K562 (cell line): ENCODE results near the gene UPF1. TPM values are rescaled to one million over a fixed set of nuclear protein-coding genes. Genes with fewer than 3 reads are reported as not detected.

ENCODE experiments used
- ATAC-seq: fragments of 200-7000 bp; cut with Tn5 transposase; 3 replicates; pipeline ENCODE4 v1.9.1; 2020; ENCODE audit warnings: moderate library complexity
- BruUV-seq: library from RNA; stranded (reverse); fragments of 400-500 nt; replicated peaks from 2 replicates; lab custom pipeline; 2021; lab: Mats Ljungman, UMichigan
- CTCF ChIA-PET: fragments of 300-600 bp; formaldehyde crosslinking; extraction: SDS; loops from one replicate; lab custom pipeline; 2021; ENCODE audit warnings: low intra/inter-chr PET ratio; lab: Yijun Ruan, JAX
- POLR2A ChIA-PET: fragments of 300-600, 350-650 bp; sonication (Branson Sonifier 250); formaldehyde crosslinking; extraction: SDS; loops from one replicate; lab custom pipeline; 2021; ENCODE audit warnings: antibody characterized with exemption, inconsistent platforms; lab: Yijun Ruan, JAX
- DNase-seq, 4 experiments: peaks; one replicate each; pipeline versions ENCODE4 v3.0.0 to v3.0.0-alpha.2; 2011 to 2018; ENCODE audit warnings: low spot score in 3 of 4, mixed read lengths in 3 of 4; ENCODE audit errors: extremely low read depth in 1 of 4
- FAIRE-seq: peaks from 2 replicates; lab custom pipeline; 2011; peaks lifted over from hg19 to GRCh38; lab: Jason Lieb, UNC
- H2AFZ ChIP-seq: 2 replicates; pipeline ENCODE4 v1.6.0; 2011; ENCODE audit warnings: low read depth, low read length, control low read depth, inconsistent platforms
- H3K27ac ChIP-seq: fragments of 200-600 bp; 3 replicates; pipeline ENCODE4 v1.8.0; 2011; ENCODE audit warnings: low read depth, mild to moderate bottlenecking, control low read depth, inconsistent platforms, low read length, moderate library complexity, mixed read lengths; ENCODE audit errors: extremely low read depth
- H3K27me3 ChIP-seq, 2 experiments: fragments of 300-600 bp in 1 of 2; 2 replicates in 1 of 2; 3 replicates in 1 of 2; pipeline versions ENCODE4 v1.6.0 to v1.8.0; 2011; ENCODE audit warnings: inconsistent platforms in 2 of 2, low read length in 2 of 2, mild to moderate bottlenecking in 1 of 2, mixed read lengths in 1 of 2, moderate library complexity in 1 of 2; ENCODE audit not compliant: control insufficient read depth in 2 of 2, insufficient read depth in 2 of 2
- H3K36me3 ChIP-seq: fragments of 300-600 bp; 3 replicates; pipeline ENCODE4 v1.8.0; 2011; ENCODE audit warnings: mild to moderate bottlenecking, low read length, inconsistent platforms; ENCODE audit not compliant: control insufficient read depth, insufficient read depth
- H3K4me1 ChIP-seq, 2 experiments: fragments of 200-600 bp in 1 of 2; replicated peaks in 1 of 2; 2 replicates in 1 of 2; 3 replicates in 1 of 2; pipeline versions ENCODE4 v1.5.1 to v1.8.0; 2011; ENCODE audit warnings: inconsistent platforms in 2 of 2, low read length in 2 of 2, mild to moderate bottlenecking in 1 of 2, mixed read lengths in 1 of 2, moderate library complexity in 1 of 2; ENCODE audit not compliant: control insufficient read depth in 2 of 2, insufficient read depth in 2 of 2
- H3K4me2 ChIP-seq: 2 replicates; pipeline ENCODE4 v1.6.1; 2011; ENCODE audit warnings: low read length, control low read depth, inconsistent platforms, mixed read lengths; ENCODE audit not compliant: insufficient read depth
- H3K4me3 ChIP-seq: fragments of 200-600 bp; sonication (generic), shearing (Covaris generic); 2 replicates; pipeline ENCODE4 v1.5.1; 2016; ENCODE audit warnings: control low read depth, inconsistent platforms
- H3K79me2 ChIP-seq: fragments of 200-600 bp; 3 replicates; pipeline ENCODE4 v1.8.0; 2011; ENCODE audit warnings: low read length, inconsistent platforms; ENCODE audit not compliant: control insufficient read depth, insufficient read depth
- H3K9ac ChIP-seq, 2 experiments: 2 replicates each; pipeline versions ENCODE4 v1.6.0 to v1.6.1; 2011; ENCODE audit warnings: low read depth in 2 of 2, low read length in 2 of 2, control low read depth in 1 of 2, inconsistent platforms in 1 of 2, mild to moderate bottlenecking in 1 of 2, mixed read lengths in 1 of 2; ENCODE audit not compliant: insufficient read depth in 1 of 2
- H3K9me1 ChIP-seq: one replicate; pipeline ENCODE4 v1.6.0; 2011; ENCODE audit warnings: inconsistent platforms, mild to moderate bottlenecking, low read length, moderate library complexity; ENCODE audit not compliant: control insufficient read depth, insufficient read depth
- H3K9me3 ChIP-seq: replicated peaks from 2 replicates; pipeline ENCODE4 v1.5.1; 2011; ENCODE audit warnings: low read depth, low read length, inconsistent platforms; ENCODE audit not compliant: control insufficient read depth, insufficient read depth
- H4K20me1 ChIP-seq: replicated peaks from 2 replicates; pipeline ENCODE4 v1.6.1; 2011; ENCODE audit warnings: low read length, inconsistent platforms, mixed read lengths; ENCODE audit not compliant: control insufficient read depth, insufficient read depth
- CGGBP1 ChIP-seq: fragments of 250-450 bp; sonication (Bioruptor Pico); IDR thresholded peaks from 2 replicates; pipeline ENCODE4 v1.9.0; 2021; ENCODE audit warnings: mild to moderate bottlenecking
- MAZ ChIP-seq, 2 experiments: fragments of 450-650 bp in 1 of 2; sonication (generic) in 1 of 2; formaldehyde crosslinking; IDR thresholded peaks in 1 of 2; conservative IDR thresholded peaks in 1 of 2; 2 replicates each; pipeline versions ENCODE4 v1.4.0 to v1.5.0; 2020; ENCODE audit warnings: mild to moderate bottlenecking in 1 of 2, missing genetic modification reagents in 1 of 2
- MITF ChIP-seq: IDR thresholded peaks from 2 replicates; pipeline ENCODE4 v1.6.1; 2014; ENCODE audit warnings: antibody characterized with exemption
- NFIX ChIP-seq: fragments of 250-450 bp; sonication (Bioruptor Pico); IDR thresholded peaks from 2 replicates; pipeline ENCODE4 v1.4.0; 2020; ENCODE audit warnings: low read depth, mild to moderate bottlenecking, moderate library complexity
- ZZZ3 ChIP-seq: fragments of 450-650 bp; IDR thresholded peaks from 2 replicates; pipeline ENCODE4 v1.6.1; 2016; ENCODE audit warnings: antibody characterized with exemption, mild to moderate bottlenecking, moderate library complexity
- WGBS: fragments of 100-300 bp; shearing (Covaris generic); methylation state at CpG from one replicate; pipeline ENCODE4 v1.1.6; 2016; ENCODE audit warnings: low coverage, mixed read lengths; ENCODE audit not compliant: insufficient coverage; ENCODE audit errors: missing lambda C conversion rate; 5-methylcytosine and 5-hydroxymethylcytosine counted together
- in situ Hi-C: fragments of 300-500 bp; cut with MboI; formaldehyde crosslinking; loops from 4 replicates; pipeline ENCODE4 v1.15.0; 2018; ENCODE audit warnings: inconsistent platforms, mixed read lengths
- intact Hi-C: fragments of 100-400 bp; cut with micrococcal nuclease; formaldehyde crosslinking; loops from 2 replicates; pipeline ENCODE4 v1.14.2; 2022
- polyA plus RNA-seq, 8 experiments: library from polyadenylated mRNA; depleted of rRNA in 4 of 8; stranded (reverse) in 5 of 8; unstranded in 3 of 8; fragments of >200 nt; fragmentation: Nextera tagmentation in 2 of 8; fragmentation: Illumina TruSeq in 1 of 8; extraction: Ambion mirVana in 2 of 8; extraction: Trizol in 1 of 8; gene quantifications; 2 replicates each; pipeline versions ENCODE4 v1.2.1 to v1.2.3, GENCODE V29; 2011 to 2014; ENCODE audit warnings: inconsistent platforms in 1 of 8, missing spikeins in 1 of 8
- total RNA-seq, 7 experiments: library from RNA; depleted of rRNA in 6 of 7; stranded (reverse); fragments of >200 nt in 6 of 7; fragmentation: Illumina TruSeq in 2 of 7; extraction: Trizol in 2 of 7; gene quantifications; 2 replicates each; pipeline versions ENCODE4 v1.2.1 to v1.2.3, GENCODE V29; 2011 to 2021; ENCODE audit warnings: low replicate concordance in 1 of 7

The UPF1 gene
- total and polyA plus RNA-seq, 9 of the 15 experiments (the other 6 are each of a cell fraction or from before 2014, with no cell fraction given): 0.34 to 103 (median 27.9) TPM

GRCh38 chr19:18804643-18805042 is 27.1 kb upstream of the UPF1 start:
- 23% methylated on average over 8 of the region's 8 CpGs for WGBS
- POLR2A ChIA-PET: no interaction called here
- peaks cover 3% of the 10 kb centered on the region; the same call in 1 of the 2 replicates for H3K9me3 ChIP-seq
- H3K27me3 ChIP-seq: peaks cover 20 to 50% of the 10 kb centered on the region in 2 experiments
- H3K4me3 ChIP-seq: no peak overlapping the region
- no peak overlapping the region for H3K27ac ChIP-seq
- CTCF ChIA-PET: no interaction called here
- peaks cover 4% of the 10 kb centered on the region for H3K9me1 ChIP-seq
- TF ChIP-seq MITF (no peak), ZZZ3 (no peak), MAZ (CRISPR knock-in tag; conservative IDR thresholded peaks at IDR 0.05 in 1 of 2, IDR thresholded peaks at IDR 0.05 in 1 of 2) (no peak), NFIX (no peak), CGGBP1 (no peak)
- DNase-seq (no peak), FAIRE-seq (no peak), ATAC-seq (no peak)
- intact Hi-C loops: no loop called here
- no peak overlapping the region for H3K9ac ChIP-seq
- H3K36me3 ChIP-seq: no peaks in the 10 kb centered on the region
- in situ Hi-C loops: no loop called here
- 0 out of 2 replicates have a peak, but pooled peaks cover 11% of the 10 kb centered on the region for H4K20me1 ChIP-seq
- no peak overlapping the region for H3K4me2 ChIP-seq
- no peaks in the 10 kb centered on the region for H3K79me2 ChIP-seq
- peaks cover 0 to 8% of the 10 kb centered on the region in 2 experiments; a peak in 2 of 5 replicates for H3K4me1 ChIP-seq
- no peak overlapping the region for H2AFZ ChIP-seq
- no TSS peak for BruUV-seq
